Measurements from ENCODE around the gene ZNF407.
"Not testable (repeated sequence)": the region's sequence is repeated elsewhere in the genome, so short reads cannot be mapped to it uniquely, and the experiment has no call there.

The ZNF407 gene

GRCh38 chr18:74942319-74942910 lies 344.7 kb downstream of the ZNF407 start:
- no peak for DNase-seq

- DNase-seq: no peak
Measured at GRCh38 chr18:74944676-74945075, 347.0 kb downstream of the ZNF407 start.

- DNase-seq: no peak
Measured at GRCh38 chr18:74945774-74946545, 348.3 kb downstream of the ZNF407 start.

- DNase-seq: no peak
Measured at GRCh38 chr18:74946646-74947375, 349.1 kb downstream of the ZNF407 start.

GRCh38 chr18:74947417-74947816 lies 349.7 kb downstream of the ZNF407 start:
- no peak for DNase-seq

- no peak for DNase-seq
Measured at GRCh38 chr18:74947875-74948274, 350.2 kb downstream of the ZNF407 start.

- DNase-seq: no peak
Measured at GRCh38 chr18:74949611-74950010, 351.9 kb downstream of the ZNF407 start.

GRCh38 chr18:74950479-74950878 lies 352.8 kb downstream of the ZNF407 start:
- DNase-seq: no peak

- no peak for DNase-seq
Measured at GRCh38 chr18:74951165-74951760, 353.6 kb downstream of the ZNF407 start.

GRCh38 chr18:74957588-74958224 lies 360.0 kb downstream of the ZNF407 start:
- no peak for DNase-seq

GRCh38 chr18:74959216-74959615 lies 361.5 kb downstream of the ZNF407 start:
- no peak for DNase-seq

- no peak for DNase-seq
Measured at GRCh38 chr18:74961596-74961995, 363.9 kb downstream of the ZNF407 start.

GRCh38 chr18:74963820-74964446 lies 366.3 kb downstream of the ZNF407 start:
- peak; percentile 37 for DNase-seq

GRCh38 chr18:74965682-74966081 lies 368.0 kb downstream of the ZNF407 start:
- DNase-seq: no peak

- no peak for DNase-seq
Measured at GRCh38 chr18:74967438-74967837, 369.8 kb downstream of the ZNF407 start.

GRCh38 chr18:74967979-74968378 lies 370.3 kb downstream of the ZNF407 start:
- DNase-seq: no peak

- not testable (repeated sequence) for DNase-seq
Measured at GRCh38 chr18:74971358-74971757, 373.7 kb downstream of the ZNF407 start.

- not testable (repeated sequence) for DNase-seq
Measured at GRCh38 chr18:74971776-74972175, 374.1 kb downstream of the ZNF407 start.

- no peak for DNase-seq
Measured at GRCh38 chr18:74972354-74972753, 374.7 kb downstream of the ZNF407 start.

- no peak for DNase-seq
Measured at GRCh38 chr18:74975001-74975400, 377.3 kb downstream of the ZNF407 start.

GRCh38 chr18:74976331-74976909 lies 378.8 kb downstream of the ZNF407 start:
- DNase-seq: no peak

- DNase-seq: no peak
Measured at GRCh38 chr18:74977041-74977440, 379.4 kb downstream of the ZNF407 start.
